Trophoblast cell (in vitro differentiated cells and primary cell): ENCODE data around the gene GSG1L.
A peak's percentile ranks its signal among the peaks of the same experiment; 100 is the strongest.

Source experiments
- DNase-seq, 2 donors: peaks; one replicate each; pipeline ENCODE4 v3.0.0-alpha.2; 2016
- H2AFZ ChIP-seq: 2 replicates; pipeline ENCODE4 v1.6.1; 2013; ENCODE audit warnings: low read length, moderate library complexity, mild to moderate bottlenecking; ENCODE audit not compliant: insufficient read depth, poor library complexity
- H2AK5ac ChIP-seq: 2 replicates; pipeline ENCODE4 v1.6.1; 2013; ENCODE audit warnings: mild to moderate bottlenecking, low read length
- H2BK120ac ChIP-seq: 2 replicates; pipeline ENCODE4 v1.6.1; 2013; ENCODE audit warnings: low read length, mild to moderate bottlenecking, moderate library complexity; ENCODE audit not compliant: insufficient read depth, poor library complexity
- H2BK12ac ChIP-seq: 2 replicates; pipeline ENCODE4 v1.6.1; 2013; ENCODE audit warnings: mild to moderate bottlenecking, low read length, moderate library complexity
- H2BK5ac ChIP-seq: 2 replicates; pipeline ENCODE4 v1.6.1; 2013; ENCODE audit warnings: low read length, low read depth, moderate library complexity, mild to moderate bottlenecking; ENCODE audit not compliant: poor library complexity
- H3K14ac ChIP-seq: 2 replicates; pipeline ENCODE4 v1.6.1; 2013; ENCODE audit warnings: mild to moderate bottlenecking, low read length
- H3K18ac ChIP-seq: 2 replicates; pipeline ENCODE4 v1.6.1; 2013; ENCODE audit warnings: mild to moderate bottlenecking, low read length
- H3K23ac ChIP-seq: 2 replicates; pipeline ENCODE4 v1.6.1; 2013; ENCODE audit warnings: low read length
- H3K27ac ChIP-seq: 2 replicates; pipeline ENCODE4 v1.5.1; 2013; ENCODE audit warnings: low read depth, mild to moderate bottlenecking, inconsistent platforms, low read length, moderate library complexity
- H3K27me3 ChIP-seq: 2 replicates; pipeline ENCODE4 v1.6.1; 2013; ENCODE audit warnings: inconsistent platforms, mild to moderate bottlenecking, low read length, moderate library complexity; ENCODE audit not compliant: insufficient read depth
- H3K36me3 ChIP-seq, 2 experiments: 1 replicate in 1 of 2; 2 replicates in 1 of 2; pipeline ENCODE4 v1.6.1; 2013; ENCODE audit warnings: low read length in 2 of 2, mild to moderate bottlenecking in 2 of 2, moderate library complexity in 1 of 2; ENCODE audit not compliant: insufficient read depth in 2 of 2, control insufficient read depth in 1 of 2
- H3K4ac ChIP-seq: 2 replicates; pipeline ENCODE4 v1.6.1; 2013; ENCODE audit warnings: low read depth, mild to moderate bottlenecking, low read length, moderate library complexity
- H3K4me1 ChIP-seq, 2 experiments: 1 replicate in 1 of 2; 2 replicates in 1 of 2; pipeline ENCODE4 v1.6.1; 2013; ENCODE audit warnings: low read length in 2 of 2, mild to moderate bottlenecking in 2 of 2, moderate library complexity in 1 of 2; ENCODE audit not compliant: insufficient read depth in 2 of 2, control insufficient read depth in 1 of 2
- H3K4me2 ChIP-seq: 2 replicates; pipeline ENCODE4 v1.6.1; 2013; ENCODE audit warnings: inconsistent platforms, mild to moderate bottlenecking, low read length, moderate library complexity
- H3K4me3 ChIP-seq: 2 replicates; pipeline ENCODE4 v1.5.1; 2013; ENCODE audit warnings: mild to moderate bottlenecking, low read depth, low read length, inconsistent platforms
- H3K79me1 ChIP-seq: one replicate; pipeline ENCODE4 v1.6.1; 2013; ENCODE audit warnings: low read length
- H3K79me2 ChIP-seq: 2 replicates; pipeline ENCODE4 v1.6.1; 2013; ENCODE audit warnings: low read length, mild to moderate bottlenecking; ENCODE audit not compliant: control insufficient read depth, insufficient read depth, poor library complexity
- H3K9ac ChIP-seq: 2 replicates; pipeline ENCODE4 v1.6.1; 2013; ENCODE audit warnings: mild to moderate bottlenecking, low read length
- H3K9me3 ChIP-seq: 2 replicates; pipeline ENCODE4 v1.6.1; 2013; ENCODE audit warnings: low read depth, mild to moderate bottlenecking, control low read depth, inconsistent platforms, low read length; ENCODE audit not compliant: insufficient read depth
- H4K12ac ChIP-seq: 2 replicates; pipeline ENCODE4 v1.6.1; 2013; ENCODE audit warnings: low read depth, mild to moderate bottlenecking, low read length, moderate library complexity
- H4K8ac ChIP-seq: 2 replicates; pipeline ENCODE4 v1.6.1; 2013; ENCODE audit warnings: low read depth, mild to moderate bottlenecking, low read length, moderate library complexity
- H4K91ac ChIP-seq: one replicate; pipeline ENCODE4 v1.6.1; 2013; ENCODE audit warnings: low read depth, mild to moderate bottlenecking, low read length, moderate library complexity
- WGBS: extraction: QIAGEN DNeasy Blood & Tissue Kit; methylation state at CpG from one replicate; pipeline ENCODE4 v1.1.7; 2013; ENCODE audit warnings: missing lambda C conversion rate; ENCODE audit not compliant: insufficient read length, insufficient coverage; ENCODE audit errors: extremely low coverage; 5-methylcytosine and 5-hydroxymethylcytosine counted together

The GSG1L gene

GRCh38 chr16:28082624-28083023 lies 19.1 kb upstream of the GSG1L start:
- peak in 1 of 2 donors; percentile 62 for DNase-seq
- Histone ChIP-seq H3K4me2 (no peak overlapping the region), H4K91ac (peak overlapping the region; percentile 42), H2AK5ac (no peak overlapping the region), H3K4me3 (no peak overlapping the region), H2BK5ac (no peak overlapping the region), H3K9ac (no peak overlapping the region), H3K18ac (no peak overlapping the region), H3K4ac (no peak overlapping the region), H3K27ac (peak overlapping the region; percentile 55), H2BK12ac (no peak overlapping the region), H3K9me3 (peaks cover 3% of the 10 kb centered on the region), H2AFZ (no peak overlapping the region), H3K79me1 (no peaks in the 10 kb centered on the region), H3K36me3 (no peaks in the 10 kb centered on the region), H3K27me3 (no peaks in the 10 kb centered on the region), H3K23ac (no peak overlapping the region), H4K8ac (peak overlapping the region; percentile 53), H3K4me1 (peaks cover 2 to 7% of the 10 kb centered on the region in 2 experiments), H4K12ac (no peak overlapping the region), H3K14ac (no peak overlapping the region), H3K79me2 (no peaks in the 10 kb centered on the region), H2BK120ac (peak overlapping the region; percentile 41)
- WGBS = no CpG with 5 or more reads among the region's 13 CpGs

GRCh38 chr16:28081391-28081968 lies 18.0 kb upstream of the GSG1L start:
- Histone ChIP-seq H3K4me1 (peaks cover 2 to 7% of the 10 kb centered on the region in 2 experiments), H3K27ac (no peak overlapping the region), H3K4ac (no peak overlapping the region), H3K4me3 (no peak overlapping the region), H2AFZ (no peak overlapping the region), H3K4me2 (no peak overlapping the region), H3K9me3 (peaks cover 3% of the 10 kb centered on the region), H2BK12ac (no peak overlapping the region), H3K79me2 (no peaks in the 10 kb centered on the region), H4K91ac (no peak overlapping the region), H2AK5ac (no peak overlapping the region), H3K79me1 (no peaks in the 10 kb centered on the region), H3K36me3 (no peaks in the 10 kb centered on the region), H3K9ac (no peak overlapping the region), H4K8ac (no peak overlapping the region), H3K18ac (no peak overlapping the region), H4K12ac (no peak overlapping the region), H3K27me3 (no peaks in the 10 kb centered on the region), H3K14ac (no peak overlapping the region), H2BK120ac (no peak overlapping the region), H3K23ac (peak overlapping the region; percentile 64), H2BK5ac (no peak overlapping the region)
- DNase-seq = no peak
- WGBS = no CpG with 5 or more reads among the region's 9 CpGs

GRCh38 chr16:28078261-28078660 lies 14.7 kb upstream of the GSG1L start:
- H4K12ac ChIP-seq = no peak overlapping the region
- H2BK12ac ChIP-seq = no peak overlapping the region
- no peak overlapping the region for H3K4ac ChIP-seq
- H3K27ac ChIP-seq = no peak overlapping the region
- peaks cover 1% of the 10 kb centered on the region for H3K9me3 ChIP-seq
- H3K27me3 ChIP-seq = no peaks in the 10 kb centered on the region
- no peaks in the 10 kb centered on the region for H3K79me2 ChIP-seq
- no peak overlapping the region for H3K9ac ChIP-seq
- H3K18ac ChIP-seq = no peak overlapping the region
- no peak overlapping the region for H4K91ac ChIP-seq
- DNase-seq = no peak
- no peak overlapping the region for H2AK5ac ChIP-seq
- H2AFZ ChIP-seq = no peak overlapping the region
- H3K23ac ChIP-seq = no peak overlapping the region
- no peaks in the 10 kb centered on the region for H3K79me1 ChIP-seq
- no CpG with 5 or more reads among the region's 6 CpGs for WGBS
- H3K36me3 ChIP-seq = no peaks in the 10 kb centered on the region
- H4K8ac ChIP-seq = no peak overlapping the region
- peaks cover 2 to 7% of the 10 kb centered on the region in 2 experiments for H3K4me1 ChIP-seq
- no peak overlapping the region for H3K4me2 ChIP-seq
- H3K14ac ChIP-seq = no peak overlapping the region
- H2BK120ac ChIP-seq = no peak overlapping the region
- H3K4me3 ChIP-seq = no peak overlapping the region
- no peak overlapping the region for H2BK5ac ChIP-seq

- Histone ChIP-seq H3K14ac (no peak overlapping the region), H3K23ac (no peak overlapping the region), H2BK5ac (no peak overlapping the region), H3K4ac (no peak overlapping the region), H3K9me3 (no peaks in the 10 kb centered on the region), H2BK12ac (no peak overlapping the region), H4K8ac (no peak overlapping the region), H3K4me2 (no peak overlapping the region), H3K4me3 (no peak overlapping the region), H3K9ac (no peak overlapping the region), H2AK5ac (no peak overlapping the region), H3K79me1 (no peaks in the 10 kb centered on the region), H4K91ac (no peak overlapping the region), H3K27me3 (no peaks in the 10 kb centered on the region), H2AFZ (no peak overlapping the region), H3K18ac (no peak overlapping the region), H3K79me2 (no peaks in the 10 kb centered on the region), H2BK120ac (no peak overlapping the region), H3K4me1 (no peaks in the 10 kb centered on the region), H4K12ac (no peak overlapping the region), H3K36me3 (no peaks in the 10 kb centered on the region), H3K27ac (no peak overlapping the region)
- DNase-seq = no peak
- WGBS = no CpG with 5 or more reads among the region's 6 CpGs
Observed at GRCh38 chr16:28073836-28074235, 10.3 kb upstream of the GSG1L start.
